PC-3 (cell line): Measurements from ENCODE around the gene ANAPC2. TPM values are rescaled to one million over a fixed set of nuclear protein-coding genes. Genes with fewer than 3 reads are reported as not detected.

Experiments
- ATAC-seq: fragments of 200-7000 bp; cut with Tn5 transposase; 2 replicates; pipeline ENCODE4 v1.9.1; 2020; ENCODE audit warnings: mild to moderate bottlenecking, moderate library complexity
- BruUV-seq: library from RNA; stranded (reverse); fragments of 400-500 nt; replicated peaks from 2 replicates; lab custom pipeline; 2021; lab: Mats Ljungman, UMichigan
- CTCF ChIA-PET: fragments of 300-600 bp; sonication (Branson Sonifier 250); formaldehyde crosslinking; loops from one replicate; lab custom pipeline; 2022; ENCODE audit warnings: antibody characterized with exemption; lab: Charles Lee
- POLR2A ChIA-PET: fragments of 300-600 bp; sonication (Branson Sonifier 250); formaldehyde crosslinking; loops from one replicate; lab custom pipeline; 2022; ENCODE audit warnings: antibody characterized with exemption; ENCODE audit not compliant: unreplicated experiment; lab: Charles Lee
- DNase-seq: peaks from one replicate; pipeline ENCODE4 v3.0.0-alpha.2; 2015
- H2AFZ ChIP-seq: fragments of 300-600 bp; sonication (generic); 2 replicates; pipeline ENCODE4 v1.6.0; 2016; ENCODE audit warnings: antibody characterized with exemption, low read length
- H3F3A ChIP-seq: fragments of 300-600 bp; sonication (generic); one replicate; pipeline ENCODE4 v1.6.0; 2017; ENCODE audit warnings: antibody characterized with exemption, low read length, control low read depth, mild to moderate bottlenecking; ENCODE audit not compliant: unreplicated experiment
- H3K27ac ChIP-seq: fragments of 300-600 bp; sonication (generic); 2 replicates; pipeline ENCODE4 v1.5.1; 2016; ENCODE audit warnings: mild to moderate bottlenecking, low read length
- H3K27me3 ChIP-seq: fragments of 300-600 bp; sonication (generic); 2 replicates; pipeline ENCODE4 v1.6.1; 2016; ENCODE audit warnings: low read length, mixed read lengths
- H3K36me3 ChIP-seq: fragments of 300-600 bp; sonication (generic); 2 replicates; pipeline ENCODE4 v1.6.1; 2016; ENCODE audit warnings: low read depth, mixed run types, low read length, mixed read lengths
- H3K4me1 ChIP-seq: fragments of 300-600 bp; sonication (generic); 2 replicates; pipeline ENCODE4 v1.5.1; 2016; ENCODE audit warnings: low read length; ENCODE audit not compliant: insufficient read depth
- H3K4me2 ChIP-seq: fragments of 300-600 bp; sonication (generic); 2 replicates; pipeline ENCODE4 v1.6.0; 2016; ENCODE audit warnings: low read length
- H3K4me3 ChIP-seq: fragments of 300-600 bp; sonication (generic); 2 replicates; pipeline ENCODE4 v1.5.1; 2016; ENCODE audit warnings: mild to moderate bottlenecking, low read length, mixed read lengths
- H3K79me2 ChIP-seq: fragments of 300-600 bp; sonication (generic); 2 replicates; pipeline ENCODE4 v1.6.1; 2017; ENCODE audit warnings: low read length, mixed read lengths
- H3K9ac ChIP-seq: fragments of 300-600 bp; sonication (generic); 2 replicates; pipeline ENCODE4 v1.6.0; 2016; ENCODE audit warnings: mild to moderate bottlenecking, low read length
- H3K9me2 ChIP-seq: fragments of 300-600 bp; sonication (generic); replicated peaks from 2 replicates; pipeline ENCODE4 v1.6.1; 2016; ENCODE audit warnings: mixed run types, low read length, mixed read lengths
- H3K9me3 ChIP-seq: fragments of 300-600 bp; sonication (generic); 2 replicates; pipeline ENCODE4 v1.6.1; 2016; ENCODE audit warnings: low read length, mixed read lengths
- H4K20me1 ChIP-seq: fragments of 300-600 bp; sonication (generic); 2 replicates; pipeline ENCODE4 v1.6.1; 2016; ENCODE audit warnings: low read length, mixed read lengths
- CTCF ChIP-seq: fragments of 300-600 bp; sonication (generic); conservative IDR thresholded peaks from 2 replicates; pipeline ENCODE4 v1.5.1; 2017; ENCODE audit warnings: antibody characterized with exemption, low read depth, mild to moderate bottlenecking, low read length
- EZH2 ChIP-seq: fragments of 300-600 bp; sonication (generic); IDR thresholded peaks from one replicate; pipeline ENCODE4 v1.6.1; 2017; ENCODE audit warnings: antibody characterized with exemption, mild to moderate bottlenecking, low read length; ENCODE audit not compliant: unreplicated experiment
- EZH2phosphoT487 ChIP-seq: fragments of 300-600 bp; sonication (generic); IDR thresholded peaks from 2 replicates; pipeline ENCODE4 v1.6.1; 2018; ENCODE audit warnings: mild to moderate bottlenecking, antibody characterized with exemption, low read length, borderline replicate concordance
- intact Hi-C: fragments of 100-400 bp; cut with micrococcal nuclease; formaldehyde crosslinking; loops from 2 replicates; pipeline ENCODE4 v1.9.0; 2023
- total RNA-seq: library from RNA; depleted of rRNA; stranded (reverse); fragments of >200 nt; gene quantifications from 2 replicates; pipeline ENCODE4 v1.2.3, GENCODE V29; 2014

ANAPC2 gene
- total RNA-seq, 1 experiment from 2014 or later, result 21.6 TPM

- no peak overlapping the region for H3K4me2 ChIP-seq
- no TSS peak for BruUV-seq
- DNase-seq (no peak), ATAC-seq (no peak)
- H3K9me3 ChIP-seq, result no peaks in the 10 kb centered on the region
- H3F3A ChIP-seq, result no peaks in the 10 kb centered on the region
- H3K27ac ChIP-seq, result no peak overlapping the region
- intact Hi-C loops, result no loop called here
- no peaks in the 10 kb centered on the region for H3K9me2 ChIP-seq
- no peak overlapping the region for H3K4me3 ChIP-seq
- TF ChIP-seq EZH2 (no peak), EZH2phosphoT487 (no peak), CTCF (no peak)
- H3K9ac ChIP-seq, result no peak overlapping the region
- CTCF ChIA-PET, result no interaction called here
- H4K20me1 ChIP-seq, result no peaks in the 10 kb centered on the region
- no peaks in the 10 kb centered on the region for H3K36me3 ChIP-seq
- POLR2A ChIA-PET, result no interaction called here
- H3K79me2 ChIP-seq, result no peaks in the 10 kb centered on the region
- H3K4me1 ChIP-seq, result no peaks in the 10 kb centered on the region; the same call in 1 of the 2 replicates
- peaks cover 5% of the 10 kb centered on the region; the same call in 1 of the 2 replicates for H3K27me3 ChIP-seq
- H2AFZ ChIP-seq, result no peak overlapping the region
These were observed 35.4 kb downstream of the ANAPC2 start for GRCh38 chr9:137152844-137153405.

- H3K4me1 ChIP-seq, result no peaks in the 10 kb centered on the region; the same call in 1 of the 2 replicates
- no peaks in the 10 kb centered on the region for H3K27me3 ChIP-seq
- H4K20me1 ChIP-seq, result no peaks in the 10 kb centered on the region
- no TSS peak for BruUV-seq
- no peak overlapping the region for H3K9ac ChIP-seq
- ATAC-seq, result peak; percentile 65
- ChIA-PET POLR2A (interaction anchor here (0.6 to 1.0 kb wide), 10 partner anchors 10 to 351 kb away, joined by 3 to 42 read pairs (median 5); no protein-coding TSS in a partner anchor), CTCF (interaction anchor here (0.6 to 1.4 kb wide), 7 partner anchors 21 to 453 kb away, joined by 3 to 6 read pairs (median 4); partner anchors contain the start of genes MAN1B1, NRARP and TMEM210)
- H3K79me2 ChIP-seq, result no peaks in the 10 kb centered on the region
- DNase-seq, result peak; percentile 94
- no peaks in the 10 kb centered on the region for H3F3A ChIP-seq
- no peak for TF ChIP-seq CTCF
- TF ChIP-seq EZH2phosphoT487, result no peak
- no peak for TF ChIP-seq EZH2
- no peaks in the 10 kb centered on the region for H3K9me3 ChIP-seq
- H3K27ac ChIP-seq, result no peak overlapping the region
- intact Hi-C loops, result loop anchor here (2.0 kb wide), 1 partner anchor 38 kb away; the partner anchor contains the start of genes ANAPC2 and SSNA1
- H3K36me3 ChIP-seq, result no peaks in the 10 kb centered on the region
- H2AFZ ChIP-seq, result no peak overlapping the region
- no peak overlapping the region for H3K4me3 ChIP-seq
- H3K9me2 ChIP-seq, result no peaks in the 10 kb centered on the region
- no peak overlapping the region for H3K4me2 ChIP-seq
These were observed 37.5 kb downstream of the ANAPC2 start for GRCh38 chr9:137150617-137151457.
